ENCODE measurements around the gene UBE2C.
"Not testable (repeated sequence)": the region's sequence is repeated elsewhere in the genome, so short reads cannot be mapped to it uniquely, and the experiment has no call there.

UBE2C gene

GRCh38 chr20:45828589-45828988, 16.1 kb downstream of the UBE2C start:
- no peaks in the 10 kb centered on the region for H3K9me3 ChIP-seq (ENCODE audit: control extremely low read depth in 1 of 5, control insufficient read depth in 4 of 5, insufficient read depth in 2 of 5, low read depth in 1 of 5, low read length in 4 of 5)
- H3K4me3 ChIP-seq (ENCODE audit: control insufficient read depth in 1 of 7, extremely low read depth in 1 of 7, insufficient read depth in 4 of 7, low read depth in 2 of 7, low read length in 6 of 7): no peak overlapping the region
- peaks cover 0 to 8% (median 3%) of the 10 kb centered on the region in 5 experiments for H3K27me3 ChIP-seq (replicated peaks in 2 of 5; ENCODE audit: control insufficient read depth in 4 of 5, insufficient read depth in 5 of 5, low read length in 4 of 5)
- peaks cover 3 to 21% (median 15%) of the 10 kb centered on the region in 4 experiments for H3K4me1 ChIP-seq (ENCODE audit: control extremely low read depth in 1 of 4, control insufficient read depth in 4 of 4, insufficient read depth in 4 of 4, low read length in 3 of 4)
- H3K36me3 ChIP-seq (ENCODE audit: control insufficient read depth in 4 of 4, insufficient read depth in 4 of 4, low read length in 3 of 4): no peaks in the 10 kb centered on the region
- ChIA-PET CTCF (interaction anchor here (0.6 to 1.4 kb wide), 4 partner anchors 11 to 29 kb away, joined by 3 to 5 read pairs (median 4); no protein-coding TSS in a partner anchor), POLR2A (no interaction called here)
- DNase-seq: no peak
- 100% methylated on average over 2 of the region's 2 CpGs for WGBS (ENCODE audit: insufficient coverage)
- H3K27ac ChIP-seq (ENCODE audit: insufficient read depth in 1 of 2, low read depth in 1 of 2, low read length in 2 of 2, poor library complexity in 1 of 2, severe bottlenecking in 2 of 2): no peak overlapping the region

DNA sequence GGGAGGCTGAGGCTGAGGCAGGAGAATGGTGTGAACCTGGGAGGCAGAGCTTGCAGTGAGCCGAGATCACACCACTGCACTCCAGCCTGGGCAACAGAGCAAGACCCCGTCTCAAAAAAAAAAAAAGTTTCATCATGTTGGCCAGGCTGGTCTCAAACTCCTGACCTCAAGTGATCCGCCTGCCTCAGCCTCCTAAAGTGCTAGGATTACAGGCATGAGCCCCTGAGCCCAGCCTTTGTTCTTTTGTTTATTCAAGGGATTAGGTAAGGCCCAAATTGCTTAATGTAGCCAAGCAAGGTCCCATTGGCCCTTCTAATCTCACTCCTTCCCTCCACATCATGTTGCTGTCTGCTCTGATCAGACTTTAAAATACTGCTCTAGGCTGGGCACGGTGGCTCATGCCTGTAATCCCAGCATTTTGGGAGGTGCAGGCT, 17.2 kb downstream of the UBE2C start:
- H3K36me3 ChIP-seq (ENCODE audit: control insufficient read depth in 4 of 4, insufficient read depth in 4 of 4, low read length in 3 of 4); H3K9me3 ChIP-seq (ENCODE audit: control extremely low read depth in 1 of 5, control insufficient read depth in 4 of 5, insufficient read depth in 2 of 5, low read depth in 1 of 5, low read length in 4 of 5); H3K27me3 ChIP-seq (replicated peaks in 2 of 5; ENCODE audit: control insufficient read depth in 4 of 5, insufficient read depth in 5 of 5, low read length in 4 of 5); DNase-seq; H3K4me3 ChIP-seq (ENCODE audit: control insufficient read depth in 1 of 7, extremely low read depth in 1 of 7, insufficient read depth in 4 of 7, low read depth in 2 of 7, low read length in 6 of 7); CTCF ChIA-PET; H3K27ac ChIP-seq (ENCODE audit: insufficient read depth in 1 of 2, low read depth in 1 of 2, low read length in 2 of 2, poor library complexity in 1 of 2, severe bottlenecking in 2 of 2): not testable (repeated sequence)
- 97% methylated on average over 4 of the region's 4 CpGs for WGBS (ENCODE audit: insufficient coverage)
- H3K4me1 ChIP-seq (ENCODE audit: control extremely low read depth in 1 of 4, control insufficient read depth in 4 of 4, insufficient read depth in 4 of 4, low read length in 3 of 4): peaks cover 3 to 25% (median 18%) of the 10 kb centered on the region in 4 experiments
- POLR2A ChIA-PET: interaction anchor here (0.6 kb wide), 1 partner anchor 129 kb away, joined by 3 read pairs; no protein-coding TSS in a partner anchor

GRCh38 chr20:45832619-45833018, 20.2 kb downstream of the UBE2C start:
- H3K36me3 ChIP-seq (ENCODE audit: control insufficient read depth in 4 of 4, insufficient read depth in 4 of 4, low read length in 3 of 4): peaks cover 0 to 2% (median 0%) of the 10 kb centered on the region in 4 experiments
- H3K4me3 ChIP-seq (ENCODE audit: control insufficient read depth in 1 of 7, extremely low read depth in 1 of 7, insufficient read depth in 4 of 7, low read depth in 2 of 7, low read length in 6 of 7): peak overlapping the region in 1 of 7 experiments; percentile 81
- no peak overlapping the region for H3K27ac ChIP-seq (ENCODE audit: insufficient read depth in 1 of 2, low read depth in 1 of 2, low read length in 2 of 2, poor library complexity in 1 of 2, severe bottlenecking in 2 of 2)
- DNase-seq: no peak
- WGBS (ENCODE audit: insufficient coverage): 70% methylated on average over 3 of the region's 4 CpGs
- peaks cover 3 to 38% (median 22%) of the 10 kb centered on the region in 4 experiments for H3K4me1 ChIP-seq (ENCODE audit: control extremely low read depth in 1 of 4, control insufficient read depth in 4 of 4, insufficient read depth in 4 of 4, low read length in 3 of 4)
- peaks cover 0 to 3% (median 0%) of the 10 kb centered on the region in 5 experiments for H3K27me3 ChIP-seq (replicated peaks in 2 of 5; ENCODE audit: control insufficient read depth in 4 of 5, insufficient read depth in 5 of 5, low read length in 4 of 5)
- no peaks in the 10 kb centered on the region for H3K9me3 ChIP-seq (ENCODE audit: control extremely low read depth in 1 of 5, control insufficient read depth in 4 of 5, insufficient read depth in 2 of 5, low read depth in 1 of 5, low read length in 4 of 5)
- ChIA-PET POLR2A (no interaction called here), CTCF (interaction anchor here (0.9 to 2.5 kb wide), 3 partner anchors 11 to 137 kb away, joined by 3 to 9 read pairs (median 3); no protein-coding TSS in a partner anchor)

DNA sequence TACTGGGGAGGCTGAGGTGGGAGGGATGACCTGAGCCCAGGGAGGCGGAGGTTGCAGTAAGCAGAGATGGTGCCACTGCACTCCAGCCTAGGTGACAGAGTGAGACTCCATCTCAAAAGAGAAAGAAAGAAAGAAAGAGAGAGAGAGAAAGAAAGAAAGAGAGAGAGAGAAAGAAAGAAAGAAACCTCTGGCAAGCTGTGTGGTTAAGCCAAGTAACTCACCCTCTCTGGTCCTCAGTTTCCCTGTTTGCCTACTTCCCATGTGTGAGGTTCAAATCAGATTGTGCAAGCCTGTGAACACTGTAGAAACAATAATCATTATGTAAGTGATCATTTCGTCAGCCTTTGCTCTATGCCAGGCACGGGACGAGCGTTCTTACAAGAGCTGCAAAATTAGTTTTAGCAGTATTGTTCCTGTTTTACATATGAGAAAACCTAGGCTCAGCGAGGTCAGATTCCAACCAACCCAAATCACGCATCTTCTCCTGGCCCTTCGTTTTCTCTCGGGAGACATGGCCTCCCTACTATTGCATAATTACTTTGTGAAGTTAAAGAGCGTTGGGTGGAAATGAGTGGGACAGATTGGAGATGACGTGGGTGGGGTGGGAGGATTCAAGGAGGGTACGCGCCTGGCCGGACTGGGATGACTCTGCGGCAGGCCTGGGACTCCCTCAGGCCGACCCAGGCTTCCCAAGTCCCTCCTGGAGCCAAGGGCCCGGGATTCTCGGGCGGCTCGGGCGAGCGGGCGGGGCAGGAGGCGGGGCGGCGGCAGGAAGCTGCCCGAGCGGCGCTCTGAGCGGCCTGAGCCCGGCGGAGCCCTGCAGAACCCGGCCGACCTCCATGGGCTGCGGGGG, 20.8 kb downstream of the UBE2C start, which contains the start of gene SNX21:
Gene SNX21 (plus strand): TSS at position 770 of the 853 bp plus-strand sequence. CDS start 121 bp downstream, outside the sequence.
- Histone ChIP-seq H3K27ac (ENCODE audit: insufficient read depth in 1 of 2, low read depth in 1 of 2, low read length in 2 of 2, poor library complexity in 1 of 2, severe bottlenecking in 2 of 2) (no peak within 1 kb of the TSS), H3K9me3 (ENCODE audit: control extremely low read depth in 1 of 5, control insufficient read depth in 4 of 5, insufficient read depth in 2 of 5, low read depth in 1 of 5, low read length in 4 of 5) (no peaks in the 10 kb centered on the region), H3K4me3 (ENCODE audit: control insufficient read depth in 1 of 7, extremely low read depth in 1 of 7, insufficient read depth in 4 of 7, low read depth in 2 of 7, low read length in 6 of 7) (peak within 1 kb of the TSS; percentile 56 to 81 (median 68)), H3K4me1 (ENCODE audit: control extremely low read depth in 1 of 4, control insufficient read depth in 4 of 4, insufficient read depth in 4 of 4, low read length in 3 of 4) (peaks cover 3 to 38% (median 22%) of the 10 kb centered on the region in 4 experiments), H3K36me3 (ENCODE audit: control insufficient read depth in 4 of 4, insufficient read depth in 4 of 4, low read length in 3 of 4) (peaks cover 0 to 2% (median 0%) of the 10 kb centered on the region in 4 experiments), H3K27me3 (replicated peaks in 2 of 5; ENCODE audit: control insufficient read depth in 4 of 5, insufficient read depth in 5 of 5, low read length in 4 of 5) (peaks cover 0 to 3% (median 0%) of the 10 kb centered on the region in 5 experiments)
- 10% methylated on average over 19 of the region's 35 CpGs for WGBS (ENCODE audit: insufficient coverage)
- POLR2A ChIA-PET: interaction anchor here (0.6 kb wide), 1 partner anchor 167 kb away, joined by 3 read pairs; no protein-coding TSS in a partner anchor
- CTCF ChIA-PET: interaction anchor here (0.9 to 2.5 kb wide), 3 partner anchors 11 to 136 kb away, joined by 3 to 9 read pairs (median 3); no protein-coding TSS in a partner anchor
- DNase-seq: peak; percentile 42 to 88 (median 46)

- ChIA-PET POLR2A (interaction anchor here (0.6 kb wide), 1 partner anchor 166 kb away, joined by 3 read pairs; no protein-coding TSS in a partner anchor), CTCF (interaction anchor here (1.4 to 2.5 kb wide), 2 partner anchors 10 to 12 kb away, joined by 4 to 9 read pairs; no protein-coding TSS in a partner anchor)
- no peaks in the 10 kb centered on the region for H3K9me3 ChIP-seq (ENCODE audit: control extremely low read depth in 1 of 5, control insufficient read depth in 4 of 5, insufficient read depth in 2 of 5, low read depth in 1 of 5, low read length in 4 of 5)
- peaks cover 3 to 38% (median 22%) of the 10 kb centered on the region in 4 experiments for H3K4me1 ChIP-seq (ENCODE audit: control extremely low read depth in 1 of 4, control insufficient read depth in 4 of 4, insufficient read depth in 4 of 4, low read length in 3 of 4)
- DNase-seq: peak; percentile 41 to 57 (median 56)
- WGBS (ENCODE audit: insufficient coverage): 13% methylated on average over 65 of the region's 71 CpGs
- H3K27ac ChIP-seq (ENCODE audit: insufficient read depth in 1 of 2, low read depth in 1 of 2, low read length in 2 of 2, poor library complexity in 1 of 2, severe bottlenecking in 2 of 2): no peak overlapping the region
- H3K36me3 ChIP-seq (ENCODE audit: control insufficient read depth in 4 of 4, insufficient read depth in 4 of 4, low read length in 3 of 4): peaks cover 0 to 2% (median 0%) of the 10 kb centered on the region in 4 experiments
- H3K27me3 ChIP-seq (replicated peaks in 2 of 5; ENCODE audit: control insufficient read depth in 4 of 5, insufficient read depth in 5 of 5, low read length in 4 of 5): peaks cover 0 to 3% (median 0%) of the 10 kb centered on the region in 5 experiments
- H3K4me3 ChIP-seq (ENCODE audit: control insufficient read depth in 1 of 7, extremely low read depth in 1 of 7, insufficient read depth in 4 of 7, low read depth in 2 of 7, low read length in 6 of 7): peak overlapping the region; percentile 56 to 81 (median 68)
Observed at GRCh38 chr20:45833883-45834796, 21.7 kb downstream of the UBE2C start.

DNA sequence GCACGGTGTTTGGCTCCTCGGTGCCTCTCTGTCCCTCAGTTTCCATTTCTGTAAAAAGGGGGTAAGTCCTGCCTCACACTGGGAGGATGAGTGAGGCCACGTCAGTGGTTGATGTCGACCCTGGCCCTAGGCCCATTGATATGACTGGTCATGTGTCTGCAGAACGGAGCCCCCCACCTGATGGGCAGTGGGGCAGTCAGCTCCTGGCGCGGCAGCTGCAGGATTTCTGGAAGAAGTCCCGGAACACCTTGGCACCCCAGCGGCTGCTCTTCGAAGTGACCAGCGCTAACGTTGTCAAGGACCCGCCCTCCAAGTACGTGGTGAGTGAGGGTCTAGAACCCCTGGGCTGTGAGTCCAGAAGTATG, 22.3 kb downstream of the UBE2C start:
- Histone ChIP-seq H3K27ac (ENCODE audit: insufficient read depth in 1 of 2, low read depth in 1 of 2, low read length in 2 of 2, poor library complexity in 1 of 2, severe bottlenecking in 2 of 2) (no peak overlapping the region), H3K27me3 (replicated peaks in 2 of 5; ENCODE audit: control insufficient read depth in 4 of 5, insufficient read depth in 5 of 5, low read length in 4 of 5) (peaks cover 0 to 3% (median 0%) of the 10 kb centered on the region in 5 experiments), H3K4me1 (ENCODE audit: control extremely low read depth in 1 of 4, control insufficient read depth in 4 of 4, insufficient read depth in 4 of 4, low read length in 3 of 4) (peaks cover 3 to 38% (median 22%) of the 10 kb centered on the region in 4 experiments), H3K36me3 (ENCODE audit: control insufficient read depth in 4 of 4, insufficient read depth in 4 of 4, low read length in 3 of 4) (peaks cover 0 to 2% (median 0%) of the 10 kb centered on the region in 4 experiments), H3K4me3 (ENCODE audit: control insufficient read depth in 1 of 7, extremely low read depth in 1 of 7, insufficient read depth in 4 of 7, low read depth in 2 of 7, low read length in 6 of 7) (peak overlapping the region in 2 of 7 experiments; percentile 56 to 81), H3K9me3 (ENCODE audit: control extremely low read depth in 1 of 5, control insufficient read depth in 4 of 5, insufficient read depth in 2 of 5, low read depth in 1 of 5, low read length in 4 of 5) (no peaks in the 10 kb centered on the region)
- ChIA-PET CTCF (interaction anchor here (1.4 kb wide), 1 partner anchor 11 kb away, joined by 4 read pairs; no protein-coding TSS in a partner anchor), POLR2A (no interaction called here)
- no peak for DNase-seq
- WGBS (ENCODE audit: insufficient coverage): 97% methylated on average over 14 of the region's 14 CpGs
